Pancreas (tissue), 10 donors: ENCODE results near the gene RABAC1. TPM values are rescaled to one million over a fixed set of nuclear protein-coding genes. Genes with fewer than 3 reads are reported as not detected.

Experiments used
- ATAC-seq, 4 donors: fragments of 200-7000 bp; cut with Tn5 transposase; one replicate each; pipeline versions ENCODE4 v1.8.0 to v1.9.1; 2020; ENCODE audit warnings: mild to moderate bottlenecking in 4 of 4, moderate library complexity in 4 of 4
- DNase-seq, 6 donors: peaks; one replicate each; pipeline ENCODE4 v3.0.0-alpha.2; 2020
- FAIRE-seq: peaks from 2 replicates; lab custom pipeline; 2012; peaks lifted over from hg19 to GRCh38; lab: Jason Lieb, UNC
- H3K27ac ChIP-seq, 4 donors: fragments of 200-600 bp; sonication (generic); 1 replicate in 3 of 4; 2 replicates in 1 of 4; pipeline versions ENCODE4 v1.5.0 to v1.8.0; 2020
- H3K27me3 ChIP-seq, 4 donors: fragments of 200-600 bp; one replicate each; pipeline ENCODE4 v1.8.0; 2021
- H3K36me3 ChIP-seq, 3 donors: fragments of 200-600 bp; sonication (generic) in 1 of 3; one replicate each; pipeline versions ENCODE4 v1.5.0 to v1.8.0; 2020 to 2021
- H3K4me1 ChIP-seq, 3 donors: fragments of 200-600 bp; one replicate each; pipeline ENCODE4 v1.8.0; 2021
- H3K4me3 ChIP-seq, 4 donors: fragments of 200-600 bp; sonication (generic) in 2 of 4; one replicate each; pipeline versions ENCODE4 v1.5.0 to v1.8.0; 2020 to 2021
- H3K9me3 ChIP-seq, 4 donors: fragments of 200-600 bp; one replicate each; pipeline ENCODE4 v1.8.0; 2021
- CTCF ChIP-seq, 4 donors: fragments of 200-600 bp; sonication (generic) in 3 of 4; IDR thresholded peaks; one replicate each; pipeline versions ENCODE4 v1.5.0 to v1.8.0; 2021; ENCODE audit warnings: antibody characterized with exemption in 4 of 4
- WGBS, 2 donors: extraction: QIAGEN DNeasy Blood & Tissue Kit; methylation state at CpG; one replicate each; pipeline ENCODE4 v1.1.7; 2013; 5-methylcytosine and 5-hydroxymethylcytosine counted together
- intact Hi-C, 3 donors: fragments of 100-400 bp; cut with DNase I; formaldehyde crosslinking; loops; one replicate each; pipeline versions ENCODE4 v1.11.1 to v1.14.2; 2022
- polyA plus RNA-seq, 2 donors: library from polyadenylated mRNA; stranded (reverse); fragments of 200-250 nt; gene quantifications; one replicate each; pipeline ENCODE4 v1.2.3, GENCODE V29; 2013
- total RNA-seq, 6 donors: library from RNA; stranded (reverse); fragmentation: NEBNext Ultra II Directional in 4 of 6; extraction: Animal tissue kit (Norgen Biotek cat#: 25700) in 4 of 6; gene quantifications; one replicate each; pipeline versions ENCODE4 v1.2.1 to v1.2.4, GENCODE V29; 2021 to 2023
- donor health status: healthy with polysubstance abuse.
- donor health status: DM: no; HTN: no; CAD: no; lungs with moderate emphysema.
- donor health status: DM: no; HTN: no; CAD: no.
- donor health status: control.
- donor health status: control.
- donor health status: Bipolar disorder and iron deficiency.
- donor health status: DM: yes; HTN: yes; CAD: no.
- donor health status: DM: no; HTN: no; CAD: no.
- donor health status: DM: no; HTN: no; CAD: no.
- donor health status: DM: yes; HTN: yes; CAD: no.

Gene RABAC1
- total and polyA plus RNA-seq, 8 donors, result 49.8 to 134 (median 74.0) TPM

GRCh38 chr19:41921577-41922576, 37.2 kb downstream of the RABAC1 start:
- no peak for ATAC-seq
- no peak for FAIRE-seq
- Histone ChIP-seq H3K9me3 (no peaks in the 10 kb centered on the region), H3K27me3 (no peaks in the 10 kb centered on the region), H3K4me3 (no peak overlapping the region), H3K4me1 (no peaks in the 10 kb centered on the region), H3K27ac (no peak overlapping the region), H3K36me3 (no peaks in the 10 kb centered on the region)
- DNase-seq, result peak in 1 of 6 donors; percentile 37
- intact Hi-C loops, result no loop called here
- 42 to 44% methylated on average over 19 to 22 of the region's 22 CpGs for WGBS, 2 donors
- no peak for TF ChIP-seq CTCF (IDR thresholded peaks at IDR 0.05)

GRCh38 chr19:41920882-41921576, 38.1 kb downstream of the RABAC1 start:
- 24 to 30% methylated on average over 20 to 26 of the region's 26 CpGs for WGBS, 2 donors
- no peaks in the 10 kb centered on the region for H3K27me3 ChIP-seq
- ATAC-seq (no peak), FAIRE-seq (no peak), DNase-seq (peak in 1 of 6 donors; percentile 51)
- no peaks in the 10 kb centered on the region for H3K36me3 ChIP-seq
- H3K27ac ChIP-seq, result no peak overlapping the region
- no peaks in the 10 kb centered on the region for H3K9me3 ChIP-seq
- H3K4me1 ChIP-seq, result no peaks in the 10 kb centered on the region
- H3K4me3 ChIP-seq, result no peak overlapping the region
- no peak for TF ChIP-seq CTCF (IDR thresholded peaks at IDR 0.05)
- intact Hi-C loops, result no loop called here

- Histone ChIP-seq H3K36me3 (no peaks in the 10 kb centered on the region), H3K4me3 (no peak overlapping the region), H3K4me1 (no peaks in the 10 kb centered on the region), H3K27ac (no peak overlapping the region), H3K27me3 (peaks cover 0 to 7% (median 0%) of the 10 kb centered on the region in 4 donors), H3K9me3 (no peaks in the 10 kb centered on the region)
- ATAC-seq (no peak), DNase-seq (peak in 1 of 6 donors; percentile 9), FAIRE-seq (no peak)
- intact Hi-C loops, result no loop called here
- 74 to 89% methylated on average over 33 of the region's 33 CpGs for WGBS, 2 donors
- TF ChIP-seq CTCF (IDR thresholded peaks at IDR 0.05), result no peak
Measured at GRCh38 chr19:41919948-41920712, 39.0 kb downstream of the RABAC1 start.

- FAIRE-seq (no peak), ATAC-seq (no peak), DNase-seq (no peak)
- intact Hi-C loops, result no loop called here
- TF ChIP-seq CTCF (IDR thresholded peaks at IDR 0.05), result no peak
- Histone ChIP-seq H3K36me3 (no peaks in the 10 kb centered on the region), H3K4me3 (no peak overlapping the region), H3K9me3 (no peaks in the 10 kb centered on the region), H3K27me3 (peaks cover 0 to 7% (median 0%) of the 10 kb centered on the region in 4 donors), H3K27ac (no peak overlapping the region), H3K4me1 (no peaks in the 10 kb centered on the region)
- WGBS, 2 donors, result 80 to 90% methylated on average over 5 of the region's 5 CpGs
Measured at GRCh38 chr19:41918653-41919244, 40.4 kb downstream of the RABAC1 start.
